Neural progenitor cell (in vitro differentiated cells): ENCODE measurements around the gene NAT9.

Source experiments
- CTCF ChIP-seq: fragments of 200-600 bp; sonication (generic); IDR thresholded peaks from 2 replicates; pipeline ENCODE4 v1.5.1; 2017; ENCODE audit warnings: antibody characterized with exemption, mild to moderate bottlenecking
- EZH2 ChIP-seq: fragments of 200-600 bp; sonication (generic); IDR thresholded peaks from 2 replicates; pipeline ENCODE4 v1.6.1; 2017; ENCODE audit warnings: antibody characterized with exemption, mild to moderate bottlenecking, moderate library complexity
- EZH2phosphoT487 ChIP-seq: fragments of 200-600 bp; sonication (generic); IDR thresholded peaks from 2 replicates; pipeline ENCODE4 v1.6.1; 2017; ENCODE audit warnings: antibody characterized with exemption

DNA sequence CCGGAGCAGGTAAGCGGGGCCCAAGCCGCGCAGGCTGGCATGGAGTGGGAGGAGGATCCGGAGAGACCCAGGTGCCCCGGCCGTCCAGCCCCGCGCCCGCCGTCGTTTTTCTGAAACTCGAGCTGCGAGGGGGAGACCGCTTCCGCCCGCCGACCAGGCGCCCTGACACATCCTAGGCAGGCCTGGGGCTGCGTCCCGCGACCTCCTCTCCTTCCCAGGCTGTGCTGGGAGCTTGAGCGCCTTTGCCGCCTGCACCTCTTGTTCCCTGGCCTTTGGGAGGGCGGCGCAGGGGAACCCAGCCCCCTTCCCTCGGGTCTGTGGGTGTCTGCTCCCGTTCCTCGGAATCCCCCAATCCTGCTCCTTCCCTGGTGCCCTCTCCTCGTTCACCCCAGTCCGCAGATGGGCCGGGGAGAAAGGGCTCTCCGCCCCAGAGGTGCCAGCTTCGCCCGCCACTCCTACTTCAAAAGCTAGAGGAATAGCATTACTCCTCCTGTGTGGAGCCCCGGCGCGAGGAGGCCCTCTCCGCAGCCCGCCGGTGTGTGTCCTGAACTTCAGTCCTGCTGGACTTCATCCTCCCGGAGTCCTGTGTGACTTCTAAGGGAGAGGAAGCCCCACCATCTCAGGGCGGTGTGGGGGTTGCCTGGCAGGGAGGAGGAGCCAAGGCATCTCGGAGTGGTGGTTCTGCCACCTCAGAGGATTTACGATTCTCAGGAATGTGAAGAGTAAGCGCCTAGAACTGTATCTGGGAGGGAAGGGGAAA is 26.7 kb downstream of the NAT9 start:
- no peak for TF ChIP-seq CTCF
- TF ChIP-seq EZH2, result no peak
- no peak for TF ChIP-seq EZH2phosphoT487
